A549 (cell line): Measurements from ENCODE around the gene AWAT1.

ENCODE experiments used
- HEYL ChIP-seq: fragments of 250-450 bp; sonication (Bioruptor Pico); IDR thresholded peaks from 2 replicates; pipeline ENCODE4 v1.8.0; 2021; ENCODE audit warnings: mild to moderate bottlenecking, moderate library complexity
- HOXA7 ChIP-seq: fragments of 250-450 bp; sonication (Bioruptor Pico); IDR thresholded peaks from 2 replicates; pipeline ENCODE4 v1.5.0; 2020; ENCODE audit warnings: mild to moderate bottlenecking, moderate library complexity
- JUNB ChIP-seq: fragments of >200 bp; sonication (Bioruptor Twin); formaldehyde crosslinking; IDR thresholded peaks from 2 replicates; pipeline ENCODE4 v1.6.1; 2016
- MAFK ChIP-seq: fragments of 450-650 bp; IDR thresholded peaks from 2 replicates; pipeline ENCODE4 v1.6.1; 2014; ENCODE audit not compliant: partially characterized antibody
- POLR2A ChIP-seq: IDR thresholded peaks from 2 replicates; pipeline ENCODE4 v1.6.1; 2012; ENCODE audit warnings: mild to moderate bottlenecking, low read length
- POLR2AphosphoS2 ChIP-seq: conservative IDR thresholded peaks from 2 replicates; pipeline ENCODE4 v1.6.1; 2012; ENCODE audit warnings: low read length, improper control_type of control experiment, inconsistent platforms
- RAD21 ChIP-seq, 2 experiments: fragments of >200 bp in 1 of 2; sonication (Bioruptor Twin) in 1 of 2; formaldehyde crosslinking in 1 of 2; IDR thresholded peaks in 1 of 2; conservative IDR thresholded peaks in 1 of 2; 2 replicates in 1 of 2; 3 replicates in 1 of 2; pipeline ENCODE4 v1.6.1; 2012 to 2018; ENCODE audit warnings: inconsistent platforms in 1 of 2
- TF ChIP-seq, protein P1 (sequence below): fragments of >200 bp; sonication (Bioruptor Twin); formaldehyde crosslinking; IDR thresholded peaks from 3 replicates; pipeline ENCODE4 v1.5.1; 2016

DNA sequence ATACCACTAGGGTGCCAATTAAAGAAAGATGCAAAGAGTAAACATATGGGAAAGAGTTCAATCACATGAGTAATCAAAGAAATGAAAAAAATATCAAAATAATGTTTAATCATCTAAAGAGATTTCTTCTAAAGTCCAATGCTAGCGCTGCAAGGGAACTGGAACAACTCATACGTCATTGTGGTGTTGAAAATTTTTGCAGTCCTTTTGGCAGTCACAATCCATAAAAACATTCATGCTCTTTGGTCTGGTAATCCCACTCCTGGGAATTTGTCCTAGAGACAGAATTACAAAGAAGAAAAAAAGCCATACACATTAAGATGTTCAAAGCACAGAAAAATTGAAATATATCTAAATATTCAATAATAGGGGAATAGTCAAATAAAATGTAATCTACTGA is 21.0 kb downstream of the AWAT1 start:
- TF ChIP-seq HEYL (CRISPR knock-in tag): no peak
- TF ChIP-seq, protein P1, sequence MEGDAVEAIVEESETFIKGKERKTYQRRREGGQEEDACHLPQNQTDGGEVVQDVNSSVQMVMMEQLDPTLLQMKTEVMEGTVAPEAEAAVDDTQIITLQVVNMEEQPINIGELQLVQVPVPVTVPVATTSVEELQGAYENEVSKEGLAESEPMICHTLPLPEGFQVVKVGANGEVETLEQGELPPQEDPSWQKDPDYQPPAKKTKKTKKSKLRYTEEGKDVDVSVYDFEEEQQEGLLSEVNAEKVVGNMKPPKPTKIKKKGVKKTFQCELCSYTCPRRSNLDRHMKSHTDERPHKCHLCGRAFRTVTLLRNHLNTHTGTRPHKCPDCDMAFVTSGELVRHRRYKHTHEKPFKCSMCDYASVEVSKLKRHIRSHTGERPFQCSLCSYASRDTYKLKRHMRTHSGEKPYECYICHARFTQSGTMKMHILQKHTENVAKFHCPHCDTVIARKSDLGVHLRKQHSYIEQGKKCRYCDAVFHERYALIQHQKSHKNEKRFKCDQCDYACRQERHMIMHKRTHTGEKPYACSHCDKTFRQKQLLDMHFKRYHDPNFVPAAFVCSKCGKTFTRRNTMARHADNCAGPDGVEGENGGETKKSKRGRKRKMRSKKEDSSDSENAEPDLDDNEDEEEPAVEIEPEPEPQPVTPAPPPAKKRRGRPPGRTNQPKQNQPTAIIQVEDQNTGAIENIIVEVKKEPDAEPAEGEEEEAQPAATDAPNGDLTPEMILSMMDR: no peak
- TF ChIP-seq POLR2A: no peak
- no peak for TF ChIP-seq POLR2AphosphoS2
- TF ChIP-seq RAD21 (conservative IDR thresholded peaks at IDR 0.05 in 1 of 2, IDR thresholded peaks at IDR 0.05 in 1 of 2): no peak
- no peak for TF ChIP-seq JUNB
- TF ChIP-seq HOXA7 (CRISPR knock-in tag): no peak
- TF ChIP-seq MAFK: no peak
